Right atrium auricular region (tissue), 2 donors: ENCODE results near the gene APOM. TPM values are rescaled to one million over a fixed set of nuclear protein-coding genes. Genes with fewer than 3 reads are reported as not detected.

ENCODE experiments used
- DNase-seq: peaks from one replicate; pipeline ENCODE4 v3.0.0-alpha.2; 2019; ENCODE audit warnings: low spot score
- H3K27ac ChIP-seq, 2 donors: fragments of 200-600 bp; sonication (generic); 1 replicate in 1 of 2; 2 replicates in 1 of 2; pipeline ENCODE4 v1.5.1; 2016 to 2019
- H3K27me3 ChIP-seq, 2 donors: fragments of 200-600 bp; sonication (generic); one replicate each; pipeline versions ENCODE4 v1.5.1 to v1.6.0; 2017 to 2019
- H3K36me3 ChIP-seq: fragments of 200-600 bp; sonication (generic); one replicate; pipeline ENCODE4 v1.5.1; 2016
- H3K4me1 ChIP-seq, 2 donors: fragments of 200-600 bp; sonication (generic); one replicate each; pipeline versions ENCODE4 v1.5.1 to v1.6.0; 2017 to 2019
- H3K4me3 ChIP-seq, 2 donors: fragments of 200-600 bp; sonication (generic); 1 replicate in 1 of 2; 2 replicates in 1 of 2; pipeline ENCODE4 v1.5.1; 2017 to 2019; ENCODE audit warnings: mild to moderate bottlenecking in 1 of 2, moderate library complexity in 1 of 2
- H3K9me3 ChIP-seq, 2 donors: fragments of 200-600 bp; sonication (generic); one replicate each; pipeline ENCODE4 v1.5.1; 2019
- CTCF ChIP-seq, 2 donors: fragments of 200-600 bp; sonication (generic); IDR thresholded peaks; one replicate each; pipeline ENCODE4 v1.5.1; 2019; ENCODE audit warnings: antibody characterized with exemption in 2 of 2
- total RNA-seq, 2 donors: library from RNA; depleted of rRNA; stranded (reverse); fragments of >200 nt; gene quantifications; one replicate each; pipeline ENCODE4 v1.1.0, GENCODE V29; 2016

APOM gene
- total RNA-seq: 1 to 10 TPM; 1.0 to 1.2 TPM

- Histone ChIP-seq H3K9me3 (no peaks in the 10 kb centered on the region), H3K36me3 (peaks cover 15% of the 10 kb centered on the region), H3K4me3 (no peak within 1 kb of the TSS), H3K4me1 (peaks cover 0 to 43% of the 10 kb centered on the region in 2 donors), H3K27me3 (no peaks in the 10 kb centered on the region), H3K27ac (no peak within 1 kb of the TSS)
- DNase-seq: no peak
- TF ChIP-seq CTCF (IDR thresholded peaks at IDR 0.05): no peak
Measured at GRCh38 chr6:31655349-31656237, at the start of gene APOM. Gene APOM, plus strand, starts transcription at chr6:31655894. Its CDS starts 73 bp downstream, at chr6:31655967.

DNA sequence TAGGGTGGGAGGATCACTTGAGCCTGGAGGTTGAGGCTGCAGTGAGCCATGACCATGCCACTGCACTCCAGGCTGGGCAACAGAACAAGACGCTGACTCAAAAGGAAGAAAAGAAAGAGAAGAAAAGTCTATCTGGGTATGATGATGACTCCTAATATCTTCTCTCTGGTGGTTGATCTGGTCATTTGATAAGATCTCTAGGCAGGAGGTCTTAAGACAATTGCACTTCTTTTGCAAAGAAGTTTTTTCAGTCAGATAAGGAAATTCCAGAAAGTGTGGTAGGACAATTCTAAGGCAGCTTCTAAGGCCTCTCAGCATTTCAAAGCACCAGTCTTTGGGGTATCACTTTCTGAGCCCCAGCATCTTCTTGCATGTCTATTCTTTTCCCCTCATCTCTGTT lies 48.4 kb upstream of the APOM start:
- Histone ChIP-seq H3K4me1 (no peaks in the 10 kb centered on the region), H3K27ac (no peak overlapping the region), H3K9me3 (no peaks in the 10 kb centered on the region), H3K36me3 (no peaks in the 10 kb centered on the region), H3K4me3 (no peak overlapping the region), H3K27me3 (no peaks in the 10 kb centered on the region)
- TF ChIP-seq CTCF (IDR thresholded peaks at IDR 0.05): no peak
- DNase-seq: no peak

GRCh38 chr6:31609519-31610406 lies 45.9 kb upstream of the APOM start:
- no peak for DNase-seq
- no peak for TF ChIP-seq CTCF (IDR thresholded peaks at IDR 0.05)
- Histone ChIP-seq H3K27me3 (no peaks in the 10 kb centered on the region), H3K4me1 (no peaks in the 10 kb centered on the region), H3K9me3 (no peaks in the 10 kb centered on the region), H3K4me3 (no peak overlapping the region), H3K27ac (no peak overlapping the region), H3K36me3 (no peaks in the 10 kb centered on the region)

DNA sequence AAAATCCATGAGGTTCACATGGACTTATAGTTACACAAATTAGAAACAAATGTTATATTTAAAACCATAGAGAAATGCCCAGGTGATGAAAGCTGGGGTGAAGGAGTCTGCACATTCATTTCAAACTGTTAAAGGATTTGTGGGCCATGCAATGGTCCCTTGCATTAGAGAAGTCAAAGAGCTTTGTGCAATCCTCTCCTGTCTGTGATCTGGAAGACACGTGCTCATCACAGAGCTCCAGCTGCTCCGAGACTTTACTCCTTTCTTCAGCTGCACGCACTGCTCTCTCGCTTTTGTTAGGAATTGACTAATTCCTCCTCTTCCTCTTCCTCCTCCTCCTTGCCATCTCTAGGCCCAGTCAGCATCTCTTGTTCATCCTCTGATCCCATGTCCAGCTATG lies 44.7 kb upstream of the APOM start:
- H3K4me1 ChIP-seq: no peaks in the 10 kb centered on the region
- TF ChIP-seq CTCF (IDR thresholded peaks at IDR 0.05): no peak
- H3K4me3 ChIP-seq: no peak overlapping the region
- no peaks in the 10 kb centered on the region for H3K36me3 ChIP-seq
- H3K27me3 ChIP-seq: no peaks in the 10 kb centered on the region
- no peak for DNase-seq
- H3K27ac ChIP-seq: no peak overlapping the region
- no peaks in the 10 kb centered on the region for H3K9me3 ChIP-seq

DNA sequence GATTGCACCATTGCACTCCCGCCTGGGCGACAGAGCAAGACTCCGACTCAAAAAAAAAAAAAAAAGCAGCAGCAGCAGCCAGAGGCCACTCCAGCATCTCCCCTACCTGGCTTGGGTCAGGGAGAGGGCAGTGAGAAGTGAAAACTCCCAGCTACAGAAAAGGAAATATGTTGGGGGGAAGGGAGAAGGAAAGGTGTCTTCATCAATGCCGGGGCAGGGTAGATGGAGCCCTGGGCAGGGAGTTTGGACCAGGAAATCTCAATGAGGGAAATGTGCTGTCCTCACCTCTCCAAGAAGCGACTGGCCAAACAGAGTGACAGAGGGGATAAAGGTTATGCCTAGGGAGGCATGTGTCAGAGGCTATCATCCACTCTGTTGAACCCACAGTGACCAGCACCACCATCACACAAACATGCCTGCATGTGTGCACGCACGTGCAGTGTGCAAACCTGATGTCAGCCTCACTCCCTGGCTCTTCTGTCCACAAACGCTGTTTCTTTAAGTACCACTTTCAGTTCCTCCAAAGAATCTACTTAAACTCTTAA lies 41.5 kb upstream of the APOM start:
- H3K27me3 ChIP-seq: no peaks in the 10 kb centered on the region
- H3K36me3 ChIP-seq: no peaks in the 10 kb centered on the region
- H3K4me1 ChIP-seq: no peaks in the 10 kb centered on the region
- TF ChIP-seq CTCF (IDR thresholded peaks at IDR 0.05): no peak
- no peaks in the 10 kb centered on the region for H3K9me3 ChIP-seq
- H3K4me3 ChIP-seq: no peak overlapping the region
- H3K27ac ChIP-seq: no peak overlapping the region
- DNase-seq: no peak
